ENCODE data around the gene CD38.

DNA sequence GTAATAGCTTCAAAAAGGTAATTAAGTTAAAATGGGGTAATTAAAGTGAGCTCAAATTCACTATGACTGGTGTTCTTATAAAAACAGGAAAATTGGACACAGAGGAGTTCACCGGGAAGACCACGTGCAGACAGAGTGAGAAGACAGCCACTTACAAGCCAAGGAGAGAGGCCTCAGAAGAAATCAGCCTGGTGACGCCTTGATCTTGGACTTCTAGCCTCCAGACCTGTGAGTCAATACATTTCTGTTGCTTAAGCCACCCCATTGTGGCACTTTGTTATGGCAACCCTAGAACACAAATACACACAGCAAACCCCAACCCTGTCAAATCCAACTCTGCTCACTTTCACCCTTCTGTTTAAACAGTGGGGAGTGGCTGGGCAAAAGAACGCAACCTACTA is 4.1 kb upstream of the CD38 start:
- TF ChIP-seq ZNF174 (tag by site-specific recombination; IDR thresholded peaks at IDR 0.05) (no peak), ZNF777 (tag by site-specific recombination; IDR thresholded peaks at IDR 0.05; ENCODE audit: borderline replicate concordance) (no peak), KLF16 (tag by site-specific recombination; IDR thresholded peaks at IDR 0.05) (no peak), ZNF121 (tag by site-specific recombination; IDR thresholded peaks at IDR 0.05) (no peak), YY1 (tag by site-specific recombination; IDR thresholded peaks at IDR 0.05) (no peak), ZNF223 (tag by site-specific recombination; IDR thresholded peaks at IDR 0.05) (no peak), OVOL3 (tag by site-specific recombination; IDR thresholded peaks at IDR 0.05) (no peak), ZNF274 (IDR thresholded peaks at IDR 0.05; ENCODE audit: low read length) (no peak), ZNF274 (tag by site-specific recombination; IDR thresholded peaks at IDR 0.05; ENCODE audit: borderline replicate concordance) (no peak), ZBTB8A (tag by site-specific recombination; IDR thresholded peaks at IDR 0.05) (no peak), ZNF423 (tag by site-specific recombination; IDR thresholded peaks at IDR 0.05) (no peak)
- TF ChIP-seq, protein P1, sequence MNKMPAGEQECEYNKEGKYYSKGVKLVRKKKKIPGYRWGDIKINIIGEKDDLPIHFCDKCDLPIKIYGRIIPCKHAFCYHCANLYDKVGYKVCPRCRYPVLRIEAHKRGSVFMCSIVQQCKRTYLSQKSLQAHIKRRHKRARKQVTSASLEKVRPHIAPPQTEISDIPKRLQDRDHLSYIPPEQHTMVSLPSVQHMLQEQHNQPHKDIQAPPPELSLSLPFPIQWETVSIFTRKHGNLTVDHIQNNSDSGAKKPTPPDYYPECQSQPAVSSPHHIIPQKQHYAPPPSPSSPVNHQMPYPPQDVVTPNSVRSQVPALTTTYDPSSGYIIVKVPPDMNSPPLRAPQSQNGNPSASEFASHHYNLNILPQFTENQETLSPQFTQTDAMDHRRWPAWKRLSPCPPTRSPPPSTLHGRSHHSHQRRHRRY (tag by site-specific recombination; IDR thresholded peaks at IDR 0.05) = no peak

All from HEK293 (cell line).